Measurements from ENCODE around the gene CHCHD4.

- no peak for TF ChIP-seq POLR2AphosphoS5 (IDR thresholded peaks at IDR 0.05; ENCODE audit: low read depth, low read length)
- no peak for TF ChIP-seq MAX (IDR thresholded peaks at IDR 0.05)
- TF ChIP-seq FOSL1 (IDR thresholded peaks at IDR 0.05; ENCODE audit: insufficient read depth, low read depth, low read length) = no peak
- no peak for TF ChIP-seq MAFK (IDR thresholded peaks at IDR 0.05; ENCODE audit: low read depth, low read length)
- no peak for TF ChIP-seq POLR2A (IDR thresholded peaks at IDR 0.05; ENCODE audit: control extremely low read depth in 1 of 2, low read depth in 2 of 2, low read length in 2 of 2)
- no peak for TF ChIP-seq CTCF (IDR thresholded peaks at IDR 0.05; ENCODE audit: control extremely low read depth in 1 of 3, insufficient read depth in 1 of 3, low read depth in 1 of 3, low read length in 3 of 3)
- no peak for TF ChIP-seq KDM5A (IDR thresholded peaks at IDR 0.05; ENCODE audit: low read length)
- TF ChIP-seq ATF2 (IDR thresholded peaks at IDR 0.05; ENCODE audit: low read length) = no peak
- TF ChIP-seq ZNF274 (IDR thresholded peaks at IDR 0.05; ENCODE audit: borderline replicate concordance, extremely low read depth, low read length) = no peak
- no peak for TF ChIP-seq ATF3 (IDR thresholded peaks at IDR 0.05; ENCODE audit: insufficient read depth, low read depth, low read length)
- no peak for TF ChIP-seq EGR1 (IDR thresholded peaks at IDR 0.05; ENCODE audit: borderline replicate concordance, low read depth, low read length)
- TF ChIP-seq TEAD4 (IDR thresholded peaks at IDR 0.05; ENCODE audit: low read depth, low read length) = no peak
- no peak for TF ChIP-seq CBX5 (IDR thresholded peaks at IDR 0.05; ENCODE audit: low read depth, low read length)
- TF ChIP-seq USF2 (IDR thresholded peaks at IDR 0.05; ENCODE audit: low read length) = no peak
Measured at GRCh38 chr3:14133876-14134275, 9.2 kb upstream of the CHCHD4 start.

Data from H1 (cell line).